Measurements from ENCODE around the gene CCDC90B.

CCDC90B gene

GRCh38 chr11:83303316-83303715 lies 17.1 kb upstream of the CCDC90B start:
- DNase-seq (ENCODE audit: low read depth), result no peak

GRCh38 chr11:83302151-83302550 lies 16.0 kb upstream of the CCDC90B start:
- TF ChIP-seq, protein P1, sequence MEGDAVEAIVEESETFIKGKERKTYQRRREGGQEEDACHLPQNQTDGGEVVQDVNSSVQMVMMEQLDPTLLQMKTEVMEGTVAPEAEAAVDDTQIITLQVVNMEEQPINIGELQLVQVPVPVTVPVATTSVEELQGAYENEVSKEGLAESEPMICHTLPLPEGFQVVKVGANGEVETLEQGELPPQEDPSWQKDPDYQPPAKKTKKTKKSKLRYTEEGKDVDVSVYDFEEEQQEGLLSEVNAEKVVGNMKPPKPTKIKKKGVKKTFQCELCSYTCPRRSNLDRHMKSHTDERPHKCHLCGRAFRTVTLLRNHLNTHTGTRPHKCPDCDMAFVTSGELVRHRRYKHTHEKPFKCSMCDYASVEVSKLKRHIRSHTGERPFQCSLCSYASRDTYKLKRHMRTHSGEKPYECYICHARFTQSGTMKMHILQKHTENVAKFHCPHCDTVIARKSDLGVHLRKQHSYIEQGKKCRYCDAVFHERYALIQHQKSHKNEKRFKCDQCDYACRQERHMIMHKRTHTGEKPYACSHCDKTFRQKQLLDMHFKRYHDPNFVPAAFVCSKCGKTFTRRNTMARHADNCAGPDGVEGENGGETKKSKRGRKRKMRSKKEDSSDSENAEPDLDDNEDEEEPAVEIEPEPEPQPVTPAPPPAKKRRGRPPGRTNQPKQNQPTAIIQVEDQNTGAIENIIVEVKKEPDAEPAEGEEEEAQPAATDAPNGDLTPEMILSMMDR (conservative IDR thresholded peaks at IDR 0.05; ENCODE audit: low read length), result no peak
- H3K4me3 ChIP-seq (ENCODE audit: low read length), result no peak overlapping the region
- no peak for DNase-seq (ENCODE audit: low read depth)

More at GRCh38 chr11:83303316-83303715, 17.1 kb upstream of the CCDC90B start:
- H3K4me3 ChIP-seq (ENCODE audit: low read length), result no peak overlapping the region
- TF ChIP-seq, protein P1 (conservative IDR thresholded peaks at IDR 0.05; ENCODE audit: low read length), result no peak

DNA sequence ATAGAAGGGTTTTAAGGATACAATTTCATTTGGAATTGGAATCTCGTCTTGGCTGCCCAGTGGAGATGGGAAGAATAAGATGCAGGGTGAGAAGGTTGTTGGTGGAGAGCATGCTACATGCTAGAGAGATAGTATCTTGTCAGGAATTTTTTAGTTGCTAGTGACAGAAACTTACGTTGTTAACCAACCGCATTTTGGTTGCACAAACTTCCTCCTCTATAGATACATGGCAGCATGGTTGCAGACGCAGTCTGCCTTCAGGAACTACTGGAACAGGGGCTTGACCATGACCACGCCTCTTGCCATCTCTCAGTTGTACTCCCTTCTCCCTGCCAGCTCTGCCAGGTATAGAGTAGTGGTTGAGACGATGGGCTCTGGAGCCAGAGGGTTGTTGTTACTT lies 13.5 kb upstream of the CCDC90B start:
- H3K4me3 ChIP-seq (ENCODE audit: low read length), result no peak overlapping the region
- TF ChIP-seq, protein P1 (conservative IDR thresholded peaks at IDR 0.05; ENCODE audit: low read length), result no peak
- no peak for DNase-seq (ENCODE audit: low read depth)

GRCh38 chr11:83294208-83294607 lies 8.0 kb upstream of the CCDC90B start:
- no peak overlapping the region for H3K4me3 ChIP-seq (ENCODE audit: low read length)
- TF ChIP-seq, protein P1 (conservative IDR thresholded peaks at IDR 0.05; ENCODE audit: low read length), result no peak
- DNase-seq (ENCODE audit: low read depth), result no peak

GRCh38 chr11:83293457-83293774 lies 7.2 kb upstream of the CCDC90B start:
- TF ChIP-seq, protein P1 (conservative IDR thresholded peaks at IDR 0.05; ENCODE audit: low read length), result no peak
- no peak for DNase-seq (ENCODE audit: low read depth)
- H3K4me3 ChIP-seq (ENCODE audit: low read length), result no peak overlapping the region

DNA sequence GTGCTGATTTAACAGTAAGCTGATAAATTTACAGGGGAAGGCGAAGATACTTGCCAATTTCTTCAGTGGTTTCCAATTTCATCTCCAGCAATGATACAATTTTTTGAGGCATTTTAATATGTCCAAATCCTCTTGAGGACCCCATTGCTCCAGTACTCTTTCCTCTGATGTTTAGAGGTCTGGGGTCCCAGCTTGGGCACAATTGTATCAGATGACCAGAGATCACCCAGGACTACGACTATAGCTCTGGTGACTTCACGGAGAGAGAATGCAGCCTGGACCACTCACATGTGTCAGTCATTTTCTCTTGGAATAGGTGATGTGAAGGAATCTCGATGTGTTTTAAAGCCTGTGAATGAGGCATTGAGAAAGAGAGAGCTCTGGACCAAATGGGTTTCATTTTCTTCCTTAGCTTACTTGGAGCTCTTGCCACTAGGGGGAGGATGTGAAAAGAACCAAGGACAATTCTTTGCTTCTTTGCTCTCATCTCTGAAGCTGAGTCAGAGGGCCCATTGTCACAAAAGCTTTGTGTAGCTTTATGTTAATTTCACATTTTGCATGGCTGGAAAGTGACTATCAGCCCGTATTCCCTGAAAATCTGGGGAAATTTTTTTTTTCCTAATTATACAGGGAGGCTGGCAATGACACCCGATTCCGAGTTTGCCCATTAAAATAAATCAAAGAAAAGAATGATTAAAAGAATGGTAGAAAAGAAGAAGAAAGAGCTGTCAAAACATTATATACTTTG lies 6.7 kb upstream of the CCDC90B start:
- no peak overlapping the region for H3K4me3 ChIP-seq (ENCODE audit: low read length)
- DNase-seq (ENCODE audit: low read depth), result peak; percentile 74
- TF ChIP-seq, protein P1 (conservative IDR thresholded peaks at IDR 0.05; ENCODE audit: low read length), result peak; percentile 90

DNA sequence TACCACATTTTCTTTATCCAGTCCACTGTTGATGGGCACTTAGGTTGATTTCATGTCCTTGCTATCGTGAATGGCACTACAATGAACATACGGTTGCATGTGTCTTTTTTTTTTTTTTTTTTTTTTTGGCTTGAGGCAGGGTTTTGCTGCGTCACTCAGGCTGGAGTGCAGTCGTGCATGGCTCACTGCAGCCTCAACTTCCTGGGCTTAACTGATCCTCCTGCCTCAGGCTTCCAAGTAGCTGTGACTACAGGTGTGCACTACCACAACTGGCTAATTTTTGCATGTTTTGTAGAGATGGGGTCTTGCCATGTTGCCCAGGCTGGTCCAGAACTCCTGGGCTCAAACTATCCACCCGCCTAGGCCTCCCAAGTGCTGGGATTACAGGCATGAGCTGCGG lies 1.5 kb upstream of the CCDC90B start:
- H3K4me3 ChIP-seq (ENCODE audit: low read length), result no peak overlapping the region
- DNase-seq (ENCODE audit: low read depth), result no peak
- TF ChIP-seq, protein P1 (conservative IDR thresholded peaks at IDR 0.05; ENCODE audit: low read length), result no peak

Measured in AG10803 (cell line).